Activated CD8-positive, alpha-beta memory T cell treated with anti-CD3 and anti-CD28 coated beads, Interleukin-2, amount 50 U/mL, for 4 hours (primary cell): Measurements from ENCODE around the gene BRMS1.
"Not testable (repeated sequence)": the region's sequence is repeated elsewhere in the genome, so short reads cannot be mapped to it uniquely, and the experiment has no call there.

Experiments
- DNase-seq: peaks from one replicate; pipeline ENCODE4 v3.0.0-alpha.2; 2020

The BRMS1 gene

GRCh38 chr11:66362481-66363147 is 17.7 kb upstream of the BRMS1 start:
- DNase-seq = no peak

- no peak for DNase-seq
These were observed 16.6 kb upstream of the BRMS1 start for GRCh38 chr11:66361502-66361941.

GRCh38 chr11:66360406-66361073 is 15.6 kb upstream of the BRMS1 start:
- DNase-seq = no peak

- DNase-seq = no peak
These were observed 14.8 kb upstream of the BRMS1 start for GRCh38 chr11:66359662-66360087.

GRCh38 chr11:66350560-66351235 is 5.8 kb upstream of the BRMS1 start:
- DNase-seq = not testable (repeated sequence)

GRCh38 chr11:66349084-66349386 is 4.1 kb upstream of the BRMS1 start:
- no peak for DNase-seq

- DNase-seq = peak; percentile 73
These were observed 2.7 kb upstream of the BRMS1 start, which contains the start of gene B4GAT1 for GRCh38 chr11:66347425-66348276. Gene B4GAT1 (minus strand): TSS chr11:66347629. CDS start chr11:66347545, 84 bp downstream.

GRCh38 chr11:66346476-66347424 is 1.8 kb upstream of the BRMS1 start:
- DNase-seq = no peak

GRCh38 chr11:66345316-66345649 is 379 bp upstream of the BRMS1 start:
- no peak for DNase-seq

- no peak for DNase-seq
These were observed 1.7 kb downstream of the BRMS1 start for GRCh38 chr11:66343176-66343575.

GRCh38 chr11:66341502-66342126 is 3.3 kb downstream of the BRMS1 start:
- DNase-seq = no peak

GRCh38 chr11:66340596-66341501 is 4.1 kb downstream of the BRMS1 start:
- DNase-seq = no peak

- DNase-seq = no peak
These were observed 5.0 kb downstream of the BRMS1 start for GRCh38 chr11:66339686-66340483.

- no peak for DNase-seq
These were observed 5.7 kb downstream of the BRMS1 start for GRCh38 chr11:66339162-66339675.

- no peak for DNase-seq
These were observed 6.4 kb downstream of the BRMS1 start for GRCh38 chr11:66338276-66339161.

- no peak for DNase-seq
These were observed 7.6 kb downstream of the BRMS1 start for GRCh38 chr11:66337103-66337899.
